ENCODE results near the gene KRT32. TPM values are rescaled to one million over a fixed set of nuclear protein-coding genes. Genes with fewer than 3 reads are reported as not detected.

The KRT32 gene
- total RNA-seq, result not detected

DNA sequence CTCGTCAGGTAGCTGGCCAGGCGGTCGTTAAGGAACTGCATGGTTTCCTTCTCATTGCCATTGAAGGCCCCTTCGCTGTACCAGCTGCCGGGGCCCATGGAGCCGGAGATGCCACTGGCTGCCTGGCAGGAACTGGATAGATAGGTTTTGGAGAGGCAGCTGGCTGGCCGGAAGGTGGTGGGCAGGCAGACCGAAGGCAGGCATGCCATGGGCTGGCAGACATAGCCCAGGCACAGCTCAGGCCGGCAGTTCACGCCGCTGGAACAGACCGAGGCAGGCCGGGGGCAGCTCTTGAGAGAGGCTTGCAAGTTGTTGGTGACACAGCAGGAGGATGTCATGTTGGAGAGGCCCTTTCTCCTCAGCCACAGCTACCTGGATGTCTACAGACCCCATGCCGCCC lies at the start of gene KRT32:
TSS of gene KRT32 (minus strand) at position 399 of the 400 bp plus-strand sequence. CDS start at position 338, 61 bp downstream.
- Mint-ChIP-seq H3K36me3 (ENCODE audit: low read depth) (no peaks in the 10 kb centered on the region), H3K27me3 (peaks cover 2% of the 10 kb centered on the region), H3K4me1 (no peaks in the 10 kb centered on the region), H3K27ac (no peak within 1 kb of the TSS), H3K4me3 (no peak within 1 kb of the TSS), H3K9me3 (ENCODE audit: low read depth) (no peaks in the 10 kb centered on the region)
- DNase-seq (no peak), ATAC-seq (no peak)
- CTCF ChIA-PET, result no interaction called here
- POLR2A ChIA-PET, result no interaction called here
- intact Hi-C loops (cut with DNase I, micrococcal nuclease), result no loop called here

- Mint-ChIP-seq H3K27me3 (no peaks in the 10 kb centered on the region), H3K4me3 (no peak overlapping the region)
- POLR2A ChIA-PET, result no interaction called here
Measured at GRCh38 chr17:41516830-41517283, 49.7 kb upstream of the KRT32 start.

GRCh38 chr17:41516147-41516829 lies 49.1 kb upstream of the KRT32 start:
- POLR2A ChIA-PET, result no interaction called here

More at GRCh38 chr17:41516830-41517283, 49.7 kb upstream of the KRT32 start:
- Mint-ChIP-seq H3K4me1 (no peaks in the 10 kb centered on the region), H3K36me3 (ENCODE audit: low read depth) (no peaks in the 10 kb centered on the region), H3K27ac (no peak overlapping the region), H3K9me3 (ENCODE audit: low read depth) (no peaks in the 10 kb centered on the region)
- CTCF ChIA-PET, result no interaction called here
- ATAC-seq, result no peak
- no peak for DNase-seq
- intact Hi-C loops (cut with DNase I, micrococcal nuclease), result no loop called here

GRCh38 chr17:41513168-41513547 lies 46.0 kb upstream of the KRT32 start:
- H3K4me1 Mint-ChIP-seq, result no peaks in the 10 kb centered on the region
- H3K27me3 Mint-ChIP-seq, result no peaks in the 10 kb centered on the region
- no peak overlapping the region for H3K4me3 Mint-ChIP-seq
- intact Hi-C loops (cut with DNase I, micrococcal nuclease), result no loop called here
- ATAC-seq, result no peak
- CTCF ChIA-PET, result interaction anchor here (0.6 to 2.1 kb wide), 2 partner anchors 36 to 58 kb away, joined by 3 to 7 read pairs; no protein-coding TSS in a partner anchor
- no peaks in the 10 kb centered on the region for H3K36me3 Mint-ChIP-seq (ENCODE audit: low read depth)
- DNase-seq, result no peak
- H3K9me3 Mint-ChIP-seq (ENCODE audit: low read depth), result no peaks in the 10 kb centered on the region
- POLR2A ChIA-PET, result no interaction called here
- H3K27ac Mint-ChIP-seq, result no peak overlapping the region

More at GRCh38 chr17:41516147-41516829, 49.1 kb upstream of the KRT32 start:
- H3K9me3 Mint-ChIP-seq (ENCODE audit: low read depth), result no peaks in the 10 kb centered on the region
- no peak overlapping the region for H3K4me3 Mint-ChIP-seq
- no peaks in the 10 kb centered on the region for H3K36me3 Mint-ChIP-seq (ENCODE audit: low read depth)
- no peaks in the 10 kb centered on the region for H3K4me1 Mint-ChIP-seq
- intact Hi-C loops (cut with DNase I, micrococcal nuclease), result no loop called here
- CTCF ChIA-PET, result no interaction called here
- no peak for DNase-seq
- no peak for ATAC-seq
- no peak overlapping the region for H3K27ac Mint-ChIP-seq
- no peaks in the 10 kb centered on the region for H3K27me3 Mint-ChIP-seq

- Mint-ChIP-seq H3K4me3 (no peak overlapping the region), H3K27ac (no peak overlapping the region), H3K27me3 (no peaks in the 10 kb centered on the region), H3K4me1 (no peaks in the 10 kb centered on the region), H3K9me3 (ENCODE audit: low read depth) (no peaks in the 10 kb centered on the region), H3K36me3 (ENCODE audit: low read depth) (no peaks in the 10 kb centered on the region)
- ATAC-seq (no peak), DNase-seq (no peak)
- POLR2A ChIA-PET, result no interaction called here
- intact Hi-C loops (cut with DNase I, micrococcal nuclease), result no loop called here
- CTCF ChIA-PET, result interaction anchor here (0.6 to 2.1 kb wide), 2 partner anchors 36 to 58 kb away, joined by 3 to 7 read pairs; no protein-coding TSS in a partner anchor
Measured at GRCh38 chr17:41512546-41513167, 45.5 kb upstream of the KRT32 start.

DNA sequence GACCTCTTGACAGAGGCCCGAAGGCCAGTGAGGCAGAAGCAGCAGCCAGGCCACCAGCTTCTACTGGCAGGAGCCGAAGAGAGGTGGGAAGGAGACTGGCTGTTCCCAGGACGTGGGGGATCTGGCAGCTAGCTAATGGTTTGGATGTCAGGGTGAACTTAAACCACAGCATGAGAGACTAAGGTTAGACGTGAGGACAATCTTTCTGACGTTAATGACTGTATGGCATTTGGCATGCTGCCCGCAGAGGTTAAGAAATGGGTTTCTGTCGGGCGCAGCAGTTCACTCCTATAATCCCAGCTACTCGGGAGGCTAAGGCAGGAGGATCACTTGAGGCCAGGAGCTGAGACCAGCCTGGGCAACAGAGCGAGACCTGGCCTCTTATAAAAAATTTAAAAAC lies 44.5 kb upstream of the KRT32 start:
- CTCF ChIA-PET, result interaction anchor here (0.7 to 2.1 kb wide), 2 partner anchors 37 to 151 kb away, joined by 3 to 7 read pairs; no protein-coding TSS in a partner anchor
- ATAC-seq (no peak), DNase-seq (no peak)
- intact Hi-C loops (cut with DNase I, micrococcal nuclease), result no loop called here
- no peak overlapping the region for H3K4me3 Mint-ChIP-seq
- H3K27me3 Mint-ChIP-seq, result no peaks in the 10 kb centered on the region
- POLR2A ChIA-PET, result no interaction called here
- no peaks in the 10 kb centered on the region for H3K9me3 Mint-ChIP-seq (ENCODE audit: low read depth)
- H3K36me3 Mint-ChIP-seq (ENCODE audit: low read depth), result no peaks in the 10 kb centered on the region
- no peaks in the 10 kb centered on the region for H3K4me1 Mint-ChIP-seq
- H3K27ac Mint-ChIP-seq, result no peak overlapping the region

DNA sequence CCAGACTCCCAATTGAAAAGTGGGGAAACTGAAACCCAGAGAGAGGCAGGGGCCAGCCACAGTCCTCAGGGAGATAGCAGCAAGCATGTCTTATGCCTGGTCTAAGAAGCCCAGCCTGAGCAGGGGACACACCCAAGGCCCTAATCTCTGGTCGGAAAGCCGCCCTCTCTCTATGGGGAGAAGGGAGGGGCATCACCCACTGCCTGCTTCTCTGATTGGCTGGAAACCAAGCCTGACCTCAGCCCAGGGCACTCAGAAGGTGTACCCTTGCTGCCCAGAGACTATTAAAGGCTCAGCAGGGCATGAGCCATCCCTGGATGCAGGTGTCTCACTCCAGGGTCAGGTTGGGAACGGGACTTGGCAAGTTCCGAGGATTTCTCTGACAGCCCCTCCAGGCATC lies 43.9 kb upstream of the KRT32 start:
- no peaks in the 10 kb centered on the region for H3K27me3 Mint-ChIP-seq
- H3K27ac Mint-ChIP-seq, result no peak overlapping the region
- DNase-seq (no peak), ATAC-seq (no peak)
- ChIA-PET CTCF (interaction anchor here (0.6 to 2.1 kb wide), 2 partner anchors 38 to 1020 kb away, joined by 3 to 7 read pairs; no protein-coding TSS in a partner anchor), POLR2A (no interaction called here)
- H3K36me3 Mint-ChIP-seq (ENCODE audit: low read depth), result no peaks in the 10 kb centered on the region
- H3K4me3 Mint-ChIP-seq, result no peak overlapping the region
- H3K9me3 Mint-ChIP-seq (ENCODE audit: low read depth), result no peaks in the 10 kb centered on the region
- no peaks in the 10 kb centered on the region for H3K4me1 Mint-ChIP-seq
- intact Hi-C loops (cut with DNase I, micrococcal nuclease), result no loop called here

DNA sequence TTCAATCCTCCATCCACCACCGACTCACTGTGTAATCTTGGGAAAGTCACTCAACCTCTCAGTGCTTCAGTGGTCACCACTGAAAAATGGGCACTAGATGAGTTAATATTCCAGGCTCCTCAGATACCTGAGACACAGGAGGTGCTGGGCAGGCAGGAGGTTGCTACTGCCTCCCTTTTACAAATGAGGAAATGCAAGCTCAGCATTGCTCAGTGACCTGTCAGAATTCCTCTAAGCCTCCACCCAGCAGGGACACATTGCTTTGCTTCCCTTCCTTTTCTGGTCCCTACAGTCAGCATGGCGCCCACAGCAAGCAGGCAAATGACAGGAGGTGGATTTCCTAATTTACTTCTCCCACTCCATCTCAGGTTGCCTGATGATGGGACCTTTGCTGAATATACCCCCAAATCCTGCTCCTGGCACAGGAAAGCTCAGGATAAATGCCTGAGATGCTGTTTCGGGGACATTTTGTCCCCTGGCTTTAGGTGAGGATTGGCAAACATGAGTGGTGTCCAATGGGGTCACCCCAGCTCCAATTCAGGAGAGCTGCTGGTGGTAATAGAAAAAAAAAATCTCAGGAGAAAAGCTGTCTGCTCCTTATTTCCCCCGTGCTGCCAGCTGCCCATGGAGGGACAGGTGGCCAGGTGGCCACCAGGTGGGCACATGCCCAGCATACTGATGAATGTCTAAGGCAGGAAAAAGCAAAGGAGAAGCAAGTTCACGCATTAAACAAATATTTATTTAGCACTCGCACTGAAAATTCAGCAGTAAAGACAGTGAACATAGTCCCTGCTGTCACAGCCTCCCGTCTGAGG lies 43.3 kb upstream of the KRT32 start:
- Mint-ChIP-seq H3K4me1 (no peaks in the 10 kb centered on the region), H3K27ac (no peak overlapping the region), H3K4me3 (no peak overlapping the region), H3K9me3 (ENCODE audit: low read depth) (no peaks in the 10 kb centered on the region), H3K27me3 (no peaks in the 10 kb centered on the region), H3K36me3 (ENCODE audit: low read depth) (no peaks in the 10 kb centered on the region)
- no peak for ATAC-seq
- intact Hi-C loops (cut with DNase I, micrococcal nuclease), result no loop called here
- CTCF ChIA-PET, result interaction anchor here (0.6 to 0.7 kb wide), 2 partner anchors 155 to 1021 kb away, joined by 3 read pairs; no protein-coding TSS in a partner anchor
- POLR2A ChIA-PET, result no interaction called here
- DNase-seq, result no peak

DNA sequence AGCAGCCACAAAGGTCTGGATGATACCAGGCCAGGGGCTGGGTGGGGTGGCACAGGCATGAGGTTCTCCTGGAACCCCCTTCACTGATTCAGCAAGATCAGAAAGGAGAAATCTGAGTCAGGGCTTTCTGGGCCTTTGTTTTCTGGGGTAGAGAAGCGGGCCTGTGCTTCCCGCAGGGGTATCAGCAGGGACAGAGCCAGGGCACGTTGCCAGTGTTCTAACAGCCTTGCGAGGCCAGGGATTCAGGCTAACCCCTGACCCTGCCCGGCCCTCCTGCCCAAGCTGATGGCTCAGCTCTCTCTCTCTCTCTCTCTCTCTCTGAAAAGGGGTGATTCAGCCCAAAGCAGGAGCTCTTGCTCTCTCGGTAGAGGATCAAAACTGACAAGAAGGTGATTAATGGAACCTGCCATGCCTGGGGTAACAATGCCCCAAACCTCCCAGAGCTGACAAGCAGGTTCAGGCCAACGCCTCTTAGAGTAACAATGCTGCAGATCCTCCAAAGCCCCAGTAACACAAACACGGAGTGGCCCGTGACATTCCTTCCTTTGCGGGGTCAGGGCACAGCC lies 40.2 kb upstream of the KRT32 start:
- no peak overlapping the region for H3K4me3 Mint-ChIP-seq
- ChIA-PET CTCF (no interaction called here), POLR2A (no interaction called here)
- intact Hi-C loops (cut with DNase I, micrococcal nuclease), result no loop called here
- H3K4me1 Mint-ChIP-seq, result no peaks in the 10 kb centered on the region
- no peak overlapping the region for H3K27ac Mint-ChIP-seq
- H3K36me3 Mint-ChIP-seq (ENCODE audit: low read depth), result no peaks in the 10 kb centered on the region
- no peaks in the 10 kb centered on the region for H3K9me3 Mint-ChIP-seq (ENCODE audit: low read depth)
- ATAC-seq (no peak), DNase-seq (no peak)
- no peaks in the 10 kb centered on the region for H3K27me3 Mint-ChIP-seq

GRCh38 chr17:41505809-41506767 lies 38.9 kb upstream of the KRT32 start:
- ATAC-seq (no peak), DNase-seq (no peak)
- H3K36me3 Mint-ChIP-seq (ENCODE audit: low read depth), result no peaks in the 10 kb centered on the region
- ChIA-PET POLR2A (interaction anchor here (0.6 kb wide), 1 partner anchor 554 kb away, joined by 3 read pairs; no protein-coding TSS in a partner anchor), CTCF (no interaction called here)
- no peaks in the 10 kb centered on the region for H3K9me3 Mint-ChIP-seq (ENCODE audit: low read depth)
- H3K27ac Mint-ChIP-seq, result no peak overlapping the region
- intact Hi-C loops (cut with DNase I, micrococcal nuclease), result no loop called here
- H3K4me1 Mint-ChIP-seq, result no peaks in the 10 kb centered on the region
- no peak overlapping the region for H3K4me3 Mint-ChIP-seq
- no peaks in the 10 kb centered on the region for H3K27me3 Mint-ChIP-seq

Data from activated CD4-positive, alpha-beta T cell treated with anti-CD3 and anti-CD28 coated beads for 36 hours (primary cell).